HepG2 (cell line): ENCODE data around the gene CSMD2. TPM values are rescaled to one million over a fixed set of nuclear protein-coding genes. Genes with fewer than 3 reads are reported as not detected.

Source experiments
- ATAC-seq: fragments of 200-7000 bp; cut with Tn5 transposase; 3 replicates; pipeline ENCODE4 v1.9.1; 2020; ENCODE audit warnings: mild to moderate bottlenecking, moderate library complexity
- BruUV-seq: library from RNA; stranded (reverse); fragments of 400-500 nt; replicated peaks from 2 replicates; lab custom pipeline; 2021; lab: Mats Ljungman, UMichigan
- CTCF ChIA-PET: fragments of 300-600 bp; formaldehyde crosslinking; extraction: SDS; loops from one replicate; lab custom pipeline; 2021; ENCODE audit warnings: low total read pairs, inconsistent platforms, low intra/inter-chr PET ratio; lab: Yijun Ruan, JAX
- POLR2A ChIA-PET: fragments of 350-600 bp; sonication (Branson Sonifier 250); formaldehyde crosslinking; loops from one replicate; lab custom pipeline; 2020; ENCODE audit warnings: antibody characterized with exemption, inconsistent platforms; lab: Yijun Ruan, JAX
- DNase-seq: peaks from one replicate; pipeline ENCODE4 v3.0.0-alpha.2; 2015; ENCODE audit warnings: low spot score
- FAIRE-seq: peaks from 3 replicates; lab custom pipeline; 2011; peaks lifted over from hg19 to GRCh38; lab: Jason Lieb, UNC
- H2AFZ ChIP-seq: one replicate; pipeline ENCODE4 v1.6.1; 2011; ENCODE audit warnings: low read length, inconsistent platforms
- H3K27ac ChIP-seq: fragments of 300-600 bp; 3 replicates; pipeline ENCODE4 v1.8.0; 2011; ENCODE audit warnings: mixed run types, mild to moderate bottlenecking, mixed read lengths, low read length, inconsistent platforms; ENCODE audit not compliant: insufficient read depth; ENCODE audit errors: extremely low read length
- H3K27me3 ChIP-seq, 2 experiments: fragments of 200-600 bp in 1 of 2; 2 replicates in 1 of 2; 3 replicates in 1 of 2; pipeline versions ENCODE4 v1.6.0 to v1.8.0; 2011; ENCODE audit warnings: low read length in 2 of 2, mild to moderate bottlenecking in 2 of 2, moderate library complexity in 2 of 2, inconsistent platforms in 1 of 2; ENCODE audit not compliant: insufficient read depth in 2 of 2, control insufficient read depth in 1 of 2
- H3K36me3 ChIP-seq, 2 experiments: fragments of 200-600 bp in 1 of 2; replicated peaks in 1 of 2; 2 replicates in 1 of 2; 3 replicates in 1 of 2; pipeline versions ENCODE4 v1.5.1 to v1.8.0; 2011; ENCODE audit warnings: low read length in 2 of 2, inconsistent platforms in 1 of 2; ENCODE audit not compliant: insufficient read depth in 2 of 2, control insufficient read depth in 1 of 2
- H3K4me1 ChIP-seq: 2 replicates; pipeline ENCODE4 v1.5.1; 2012; ENCODE audit warnings: low read length, inconsistent platforms; ENCODE audit not compliant: insufficient read depth
- H3K4me2 ChIP-seq: 2 replicates; pipeline ENCODE4 v1.6.0; 2011; ENCODE audit warnings: low read depth, low read length, inconsistent platforms
- H3K4me3 ChIP-seq, 3 experiments: fragments of 200-600 bp in 1 of 3; sonication (generic), shearing (Covaris generic) in 1 of 3; replicated peaks in 1 of 3; 2 replicates each; pipeline ENCODE4 v1.5.1; 2011 to 2016; ENCODE audit warnings: low read length in 3 of 3, inconsistent platforms in 2 of 3, low read depth in 2 of 3, mild to moderate bottlenecking in 2 of 3, control low read depth in 1 of 3, mixed read lengths in 1 of 3; ENCODE audit not compliant: insufficient read depth in 1 of 3
- H3K79me2 ChIP-seq: one replicate; pipeline ENCODE4 v1.6.1; 2011; ENCODE audit warnings: low read length, inconsistent platforms; ENCODE audit not compliant: insufficient read depth
- H3K9ac ChIP-seq: 2 replicates; pipeline ENCODE4 v1.6.0; 2011; ENCODE audit warnings: mild to moderate bottlenecking, low read depth, low read length, inconsistent platforms; ENCODE audit not compliant: insufficient read depth
- H3K9me3 ChIP-seq: 2 replicates; pipeline ENCODE4 v1.5.1; 2012; ENCODE audit warnings: mild to moderate bottlenecking, low read length
- H4K20me1 ChIP-seq: 2 replicates; pipeline ENCODE4 v1.6.0; 2011; ENCODE audit warnings: inconsistent platforms, mild to moderate bottlenecking, low read length, moderate library complexity; ENCODE audit not compliant: insufficient read depth
- ELF1 ChIP-seq: sonication (generic); formaldehyde crosslinking; IDR thresholded peaks from 2 replicates; pipeline ENCODE4 v1.4.0; 2020; ENCODE audit warnings: missing genetic modification reagents
- ERF ChIP-seq: IDR thresholded peaks from 2 replicates; pipeline ENCODE4 v1.6.1; 2018; ENCODE audit warnings: missing biosample characterization, missing genetic modification reagents
- FOXA3 ChIP-seq: IDR thresholded peaks from 2 replicates; pipeline ENCODE4 v1.6.1; 2016; ENCODE audit warnings: missing genetic modification reagents, missing compliant biosample characterization
- FOXK2 ChIP-seq: fragments of 450-650 bp; IDR thresholded peaks from 2 replicates; pipeline ENCODE4 v1.6.1; 2016
- HIC2 ChIP-seq: sonication (generic); formaldehyde crosslinking; IDR thresholded peaks from 2 replicates; pipeline ENCODE4 v1.9.0; 2022; ENCODE audit warnings: low read depth, missing genetic modification reagents
- HOMEZ ChIP-seq: IDR thresholded peaks from 2 replicates; pipeline ENCODE4 v1.6.1; 2016; ENCODE audit warnings: low read depth
- KAT2B ChIP-seq: fragments of 150-350 bp; IDR thresholded peaks from 2 replicates; pipeline ENCODE4 v1.6.1; 2014; ENCODE audit warnings: low read depth, low read length, borderline replicate concordance
- MTF2 ChIP-seq: sonication (generic); formaldehyde crosslinking; IDR thresholded peaks from 2 replicates; pipeline ENCODE4 v1.5.0; 2020; ENCODE audit warnings: missing genetic modification reagents, borderline replicate concordance
- MYPOP ChIP-seq: sonication (generic); formaldehyde crosslinking; IDR thresholded peaks from 2 replicates; pipeline ENCODE4 v1.8.1; 2023; ENCODE audit warnings: mild to moderate bottlenecking, moderate library complexity, missing genetic modification reagents
- NR2F1 ChIP-seq, 2 experiments: fragments of 450-650 bp in 1 of 2; formaldehyde crosslinking in 1 of 2; IDR thresholded peaks; 2 replicates each; pipeline versions ENCODE4 v1.5.0 to v1.6.1; 2016 to 2020; ENCODE audit warnings: mild to moderate bottlenecking in 1 of 2, missing compliant biosample characterization in 1 of 2, missing genetic modification reagents in 1 of 2, moderate library complexity in 1 of 2
- PREB ChIP-seq: sonication (generic); formaldehyde crosslinking; IDR thresholded peaks from 2 replicates; pipeline ENCODE4 v1.4.0; 2020; ENCODE audit warnings: missing genetic modification reagents
- RFX3 ChIP-seq: IDR thresholded peaks from 2 replicates; pipeline ENCODE4 v1.6.1; 2016; ENCODE audit warnings: missing biosample characterization, missing genetic modification reagents
- SIX1 ChIP-seq: sonication (generic); formaldehyde crosslinking; IDR thresholded peaks from 2 replicates; pipeline ENCODE4 v1.4.0; 2020; ENCODE audit warnings: missing genetic modification reagents, borderline replicate concordance
- SKIL ChIP-seq: sonication (generic); formaldehyde crosslinking; IDR thresholded peaks from 2 replicates; pipeline ENCODE4 v1.8.0; 2022; ENCODE audit warnings: missing genetic modification reagents, mild to moderate bottlenecking, moderate library complexity, borderline replicate concordance
- ZNF138 ChIP-seq: sonication (generic); formaldehyde crosslinking; IDR thresholded peaks from 2 replicates; pipeline ENCODE4 v1.5.0; 2020; ENCODE audit warnings: mild to moderate bottlenecking, low read depth, missing genetic modification reagents
- ZNF841 ChIP-seq: sonication (generic); formaldehyde crosslinking; IDR thresholded peaks from 2 replicates; pipeline ENCODE4 v1.8.1; 2023; ENCODE audit warnings: missing genetic modification reagents, borderline replicate concordance
- WGBS: methylation state at CpG from one replicate; pipeline ENCODE4 v1.1.6; 2017; ENCODE audit warnings: low lambda C conversion rate; 5-methylcytosine and 5-hydroxymethylcytosine counted together
- in situ Hi-C: cut with HindIII; loops from 2 replicates; pipeline ENCODE4 v1.10.0; 2017; ENCODE audit warnings: low pct_unique_long_range_greater_than_20kb; ENCODE audit not compliant: extremely low pct_ligation_motif_present
- intact Hi-C: fragments of 100-400 bp; cut with micrococcal nuclease; formaldehyde crosslinking; loops from one replicate; pipeline ENCODE4 v1.10.0; 2022; ENCODE audit not compliant: unreplicated experiment
- polyA plus RNA-seq, 8 experiments: library from polyadenylated mRNA; depleted of rRNA in 3 of 8; stranded (reverse) in 7 of 8; unstranded in 1 of 8; fragments of >200 nt; fragmentation: Illumina TruSeq in 4 of 8; extraction: Trizol in 4 of 8; gene quantifications; 2 replicates each; pipeline versions ENCODE4 v1.2.1 to v1.2.3, GENCODE V29; 2011 to 2016; ENCODE audit warnings: low read depth in 4 of 8, missing spikeins in 1 of 8, mixed read lengths in 1 of 8; ENCODE audit not compliant: insufficient read depth in 1 of 8
- total RNA-seq, 5 experiments: library from RNA; depleted of rRNA; stranded (reverse); fragments of >200 nt; fragmentation: Illumina TruSeq; extraction: Trizol; gene quantifications; 2 replicates each; pipeline ENCODE4 v1.2.3, GENCODE V29; 2016; ENCODE audit warnings: low read depth in 1 of 5

The CSMD2 gene
- total and polyA plus RNA-seq, 2 of the 13 experiments (the other 11 are each of a cell fraction or from before 2014, with no cell fraction given) = not detected

- ChIA-PET POLR2A (no interaction called here), CTCF (no interaction called here)
- no peak overlapping the region for H3K4me3 ChIP-seq
- no peaks in the 10 kb centered on the region for H4K20me1 ChIP-seq
- H3K9me3 ChIP-seq = no peaks in the 10 kb centered on the region
- DNase-seq (no peak), ATAC-seq (no peak), FAIRE-seq (no peak)
- no peak overlapping the region for H3K4me2 ChIP-seq
- in situ Hi-C loops = no loop called here
- intact Hi-C loops = no loop called here
- no TSS peak for BruUV-seq
- no peaks in the 10 kb centered on the region for H3K79me2 ChIP-seq
- no peak overlapping the region for H3K9ac ChIP-seq
- H3K36me3 ChIP-seq = no peaks in the 10 kb centered on the region
- WGBS = 22% methylated on average over 2 of the region's 3 CpGs
- H3K4me1 ChIP-seq = no peaks in the 10 kb centered on the region
- H3K27ac ChIP-seq = no peak overlapping the region
- no peak overlapping the region for H2AFZ ChIP-seq
- TF ChIP-seq FOXK2 = no peak
- TF ChIP-seq MTF2 = no peak
- TF ChIP-seq ERF (CRISPR knock-in tag) = no peak
- TF ChIP-seq PREB (CRISPR knock-in tag) = no peak
- no peak for TF ChIP-seq HIC2 (CRISPR knock-in tag)
- no peak for TF ChIP-seq SIX1
- TF ChIP-seq FOXA3 (CRISPR knock-in tag) = no peak
- TF ChIP-seq SKIL (CRISPR knock-in tag) = no peak
- no peak for TF ChIP-seq RFX3
- no peak for TF ChIP-seq ZNF138
- TF ChIP-seq ELF1 = no peak
- no peak for TF ChIP-seq HOMEZ
- no peak for TF ChIP-seq MYPOP
- no peak for TF ChIP-seq ZNF841 (CRISPR knock-in tag)
- TF ChIP-seq KAT2B = no peak
- no peak for TF ChIP-seq NR2F1 (CRISPR knock-in tag; IDR thresholded peaks at IDR 0.05)
- no peaks in the 10 kb centered on the region; a peak in 1 of 5 replicates for H3K27me3 ChIP-seq
Measured at GRCh38 chr1:33988161-33988560, 176.9 kb downstream of the CSMD2 start.
